CD14-positive monocyte (primary cell): Measurements from ENCODE around the gene C1orf50. TPM values are rescaled to one million over a fixed set of nuclear protein-coding genes. Genes with fewer than 3 reads are reported as not detected.

Experiments used
- DNase-seq, 3 donors: peaks; one replicate each; pipeline ENCODE4 v3.0.0-alpha.2; 2011 to 2022
- H2AFZ ChIP-seq: 2 replicates; pipeline ENCODE4 v1.6.0; 2012; ENCODE audit warnings: mild to moderate bottlenecking, low read depth, low read length, inconsistent platforms; ENCODE audit not compliant: insufficient read depth, poor library complexity, severe bottlenecking
- H3K27ac ChIP-seq, 2 donors: 1 replicate in 1 of 2; 2 replicates in 1 of 2; pipeline ENCODE4 v1.5.1; 2012 to 2013; ENCODE audit warnings: low read length in 2 of 2, control low read depth in 1 of 2, inconsistent platforms in 1 of 2, low read depth in 1 of 2, mild to moderate bottlenecking in 1 of 2
- H3K27me3 ChIP-seq, 2 donors: one replicate each; pipeline versions ENCODE4 v1.6.0 to v1.6.1; 2011 to 2013; ENCODE audit warnings: low read length in 2 of 2; ENCODE audit not compliant: control insufficient read depth in 2 of 2, insufficient read depth in 2 of 2
- H3K36me3 ChIP-seq, 2 donors: replicated peaks in 1 of 2; 1 replicate in 1 of 2; 2 replicates in 1 of 2; pipeline versions ENCODE4 v1.5.1 to v1.6.1; 2012 to 2013; ENCODE audit warnings: low read length in 2 of 2, control low read depth in 1 of 2, inconsistent platforms in 1 of 2, mild to moderate bottlenecking in 1 of 2; ENCODE audit not compliant: insufficient read depth in 2 of 2, control insufficient read depth in 1 of 2
- H3K4me1 ChIP-seq, 2 donors: 1 replicate in 1 of 2; 2 replicates in 1 of 2; pipeline versions ENCODE4 v1.5.1 to v1.6.1; 2012 to 2013; ENCODE audit warnings: low read length in 2 of 2, control low read depth in 1 of 2, inconsistent platforms in 1 of 2, mild to moderate bottlenecking in 1 of 2, moderate library complexity in 1 of 2; ENCODE audit not compliant: insufficient read depth in 2 of 2, control insufficient read depth in 1 of 2
- H3K4me2 ChIP-seq: replicated peaks from 2 replicates; pipeline ENCODE3; 2012; ENCODE audit warnings: low read length, moderate library complexity, mild to moderate bottlenecking; ENCODE audit not compliant: poor library complexity, severe bottlenecking; ENCODE audit errors: extremely low read depth
- H3K4me3 ChIP-seq, 3 experiments: fragments of 200-600 bp in 1 of 3; sonication (generic) in 1 of 3; replicated peaks in 1 of 3; 1 replicate in 2 of 3; 2 replicates in 1 of 3; pipeline ENCODE4 v1.5.1; 2011 to 2013; ENCODE audit warnings: low read length in 3 of 3, mild to moderate bottlenecking in 3 of 3, control low read depth in 2 of 3, low read depth in 2 of 3, inconsistent platforms in 1 of 3, moderate library complexity in 1 of 3
- H3K79me2 ChIP-seq: 2 replicates; pipeline ENCODE4 v1.6.0; 2012; ENCODE audit warnings: mild to moderate bottlenecking, control low read depth, inconsistent platforms, low read length, moderate library complexity; ENCODE audit not compliant: insufficient read depth
- H3K9ac ChIP-seq: 2 replicates; pipeline ENCODE4 v1.6.0; 2017; ENCODE audit warnings: low read length, mild to moderate bottlenecking; ENCODE audit not compliant: insufficient read depth, poor library complexity, severe bottlenecking
- H3K9me3 ChIP-seq, 2 donors: replicated peaks in 1 of 2; 1 replicate in 1 of 2; 2 replicates in 1 of 2; pipeline versions ENCODE4 v1.5.1 to v1.6.1; 2012 to 2013; ENCODE audit warnings: low read length in 2 of 2, control low read depth in 1 of 2; ENCODE audit not compliant: control insufficient read depth in 1 of 2, insufficient read depth in 1 of 2
- H4K20me1 ChIP-seq: 2 replicates; pipeline ENCODE4 v1.6.0; 2012; ENCODE audit warnings: mild to moderate bottlenecking, low read length, control low read depth, moderate library complexity; ENCODE audit not compliant: insufficient read depth
- H3K27ac Mint-ChIP-seq, 7 donors: one replicate each; pipeline ENCODE4 v1.8.0; 2020; ENCODE audit warnings: mild to moderate bottlenecking in 7 of 7, mixed read lengths in 7 of 7, moderate library complexity in 6 of 7, inconsistent platforms in 2 of 7
- H3K27me3 Mint-ChIP-seq, 3 donors: one replicate each; pipeline ENCODE4 v1.8.0; 2021 to 2022; ENCODE audit warnings: low read depth in 3 of 3, mild to moderate bottlenecking in 3 of 3, mixed read lengths in 3 of 3, moderate library complexity in 3 of 3, inconsistent platforms in 1 of 3
- H3K36me3 Mint-ChIP-seq, 2 donors: one replicate each; pipeline ENCODE4 v1.8.0; 2020; ENCODE audit warnings: mixed read lengths in 2 of 2, inconsistent platforms in 1 of 2, mild to moderate bottlenecking in 1 of 2
- H3K4me1 Mint-ChIP-seq: one replicate; pipeline ENCODE4 v1.8.0; 2020; ENCODE audit warnings: mild to moderate bottlenecking, mixed read lengths
- H3K4me3 Mint-ChIP-seq, 2 donors: one replicate each; pipeline ENCODE4 v1.8.0; 2020; ENCODE audit warnings: mild to moderate bottlenecking in 2 of 2, mixed read lengths in 2 of 2, moderate library complexity in 1 of 2
- H3K9me3 Mint-ChIP-seq, 7 donors: one replicate each; pipeline ENCODE4 v1.8.0; 2020 to 2022; ENCODE audit warnings: mixed read lengths in 7 of 7, mild to moderate bottlenecking in 6 of 7, moderate library complexity in 6 of 7, inconsistent platforms in 2 of 7
- CTCF ChIP-seq: fragments of 200-600 bp; IDR thresholded peaks from one replicate; pipeline ENCODE4 v1.8.0; 2022; ENCODE audit warnings: antibody characterized with exemption, mild to moderate bottlenecking
- WGBS: methylation state at CpG from one replicate; pipeline ENCODE4 v1.1.5; 2013; ENCODE audit warnings: missing lambda C conversion rate; ENCODE audit not compliant: insufficient coverage; 5-methylcytosine and 5-hydroxymethylcytosine counted together
- intact Hi-C, 2 donors: fragments of 100-400 bp; cut with micrococcal nuclease; formaldehyde crosslinking; loops; one replicate each; pipeline versions ENCODE4 v1.15.0 to v1.15.1; 2023
- polyA plus RNA-seq, 3 donors: library from polyadenylated mRNA; depleted of rRNA in 1 of 3; unstranded in 2 of 3; stranded (reverse) in 1 of 3; fragments of 300-500 nt in 2 of 3; fragments of >200 nt in 1 of 3; fragmentation: Illumina TruSeq in 2 of 3; gene quantifications; 1 replicate in 2 of 3; 2 replicates in 1 of 3; pipeline ENCODE4 v1.2.3, GENCODE V29; 2012 to 2021

Gene C1orf50
- polyA plus RNA-seq, 3 donors = 3.7 to 9.2 (median 4.3) TPM

- Histone ChIP-seq H3K4me2 (no peak overlapping the region), H4K20me1 (peaks cover 12% of the 10 kb centered on the region), H3K9me3 (no peaks in the 10 kb centered on the region), H3K27ac (no peak overlapping the region), H3K27me3 (no peaks in the 10 kb centered on the region), H2AFZ (no peak overlapping the region), H3K4me3 (no peak overlapping the region), H3K79me2 (peaks cover 38% of the 10 kb centered on the region), H3K9ac (no peak overlapping the region), H3K36me3 (peaks cover 36 to 60% of the 10 kb centered on the region in 2 donors), H3K4me1 (peaks cover 15 to 31% of the 10 kb centered on the region in 2 donors)
- H3K27ac Mint-ChIP-seq = no peak overlapping the region
- DNase-seq = no peak
- TF ChIP-seq CTCF = no peak
- intact Hi-C loops = loop anchor here (10.0 kb wide), 3 partner anchors 83 to 427 kb away; partner anchors contain the start of genes FOXJ3 (in 2 of the 2), CCDC30 (in 1 of the 2) and ZNF691 (in 1 of the 2)
- peaks cover 34 to 56% of the 10 kb centered on the region in 2 donors for H3K36me3 Mint-ChIP-seq
- 100% methylated on average over 1 of the region's 4 CpGs for WGBS
- no peaks in the 10 kb centered on the region for H3K27me3 Mint-ChIP-seq
- H3K4me1 Mint-ChIP-seq = peaks cover 9% of the 10 kb centered on the region
- no peak overlapping the region for H3K4me3 Mint-ChIP-seq
- no peaks in the 10 kb centered on the region for H3K9me3 Mint-ChIP-seq
Observed at GRCh38 chr1:42761567-42761966, 5.5 kb upstream of the C1orf50 start.

- H3K27ac ChIP-seq = peak overlapping the region in 1 of 2 donors; percentile 38
- H3K4me3 ChIP-seq = no peak overlapping the region
- no peaks in the 10 kb centered on the region for H3K9me3 Mint-ChIP-seq
- peaks cover 40% of the 10 kb centered on the region for H3K79me2 ChIP-seq
- WGBS = 25% methylated on average over 3 of the region's 5 CpGs
- no peak overlapping the region for H3K4me2 ChIP-seq
- no peak for DNase-seq
- no peak overlapping the region for H3K4me3 Mint-ChIP-seq
- H3K9ac ChIP-seq = no peak overlapping the region
- H3K4me1 Mint-ChIP-seq = peaks cover 9% of the 10 kb centered on the region
- H2AFZ ChIP-seq = no peak overlapping the region
- H4K20me1 ChIP-seq = peaks cover 12% of the 10 kb centered on the region
- intact Hi-C loops = loop anchor here (10.0 kb wide), 3 partner anchors 83 to 427 kb away; partner anchors contain the start of genes FOXJ3 (in 2 of the 2), CCDC30 (in 1 of the 2) and ZNF691 (in 1 of the 2)
- no peaks in the 10 kb centered on the region for H3K27me3 Mint-ChIP-seq
- no peaks in the 10 kb centered on the region for H3K27me3 ChIP-seq
- peaks cover 29 to 49% of the 10 kb centered on the region in 2 donors for H3K36me3 Mint-ChIP-seq
- H3K27ac Mint-ChIP-seq = peak overlapping the region in 2 of 7 donors; percentile 69 to 76
- H3K4me1 ChIP-seq = peaks cover 15 to 31% of the 10 kb centered on the region in 2 donors
- H3K36me3 ChIP-seq = peaks cover 34 to 54% of the 10 kb centered on the region in 2 donors
- no peak for TF ChIP-seq CTCF
- no peaks in the 10 kb centered on the region for H3K9me3 ChIP-seq
Observed at GRCh38 chr1:42762269-42762668, 4.8 kb upstream of the C1orf50 start.
